Panc1 (cell line): Measurements from ENCODE around the gene TMA7. TPM values are rescaled to one million over a fixed set of nuclear protein-coding genes. Genes with fewer than 3 reads are reported as not detected.

Experiments
- ATAC-seq: fragments of 200-7000 bp; cut with Tn5 transposase; 2 replicates; pipeline ENCODE4 v1.9.1; 2020; ENCODE audit warnings: mild to moderate bottlenecking, moderate library complexity
- BruUV-seq: library from RNA; stranded (reverse); fragments of 400-500 nt; replicated peaks from 2 replicates; lab custom pipeline; 2021; lab: Mats Ljungman, UMichigan
- CTCF ChIA-PET: fragments of 300-600 bp; sonication (Branson Sonifier 250); formaldehyde crosslinking; loops from one replicate; lab custom pipeline; 2022; ENCODE audit warnings: antibody characterized with exemption; lab: Charles Lee
- POLR2A ChIA-PET: fragments of 300-600 bp; sonication (Branson Sonifier 250); formaldehyde crosslinking; loops from one replicate; lab custom pipeline; 2022; ENCODE audit warnings: antibody characterized with exemption; lab: Charles Lee
- DNase-seq: peaks from one replicate; pipeline ENCODE4 v3.0.0-alpha.2; 2010; ENCODE audit warnings: low read depth, low spot score
- H3K27ac ChIP-seq: 2 replicates; pipeline ENCODE4 v1.5.1; 2011; ENCODE audit warnings: mild to moderate bottlenecking, low read length, inconsistent platforms
- H3K27me3 ChIP-seq: fragments of 200-500 bp; sonication (Bioruptor generic); 2 replicates; pipeline ENCODE4 v1.6.0; 2014; ENCODE audit warnings: low read length, inconsistent platforms; ENCODE audit not compliant: control insufficient read depth, insufficient read depth
- H3K36me3 ChIP-seq: fragments of 200-500 bp; sonication (Bioruptor generic); 2 replicates; pipeline ENCODE4 v1.5.1; 2014; ENCODE audit warnings: inconsistent platforms, mild to moderate bottlenecking, low read length, moderate library complexity; ENCODE audit not compliant: control insufficient read depth, insufficient read depth
- H3K4me1 ChIP-seq: 2 replicates; pipeline ENCODE4 v1.5.1; 2011; ENCODE audit warnings: inconsistent platforms, mild to moderate bottlenecking, low read length, moderate library complexity; ENCODE audit not compliant: control insufficient read depth, insufficient read depth
- H3K4me3 ChIP-seq, 2 experiments: 2 replicates each; pipeline ENCODE4 v1.5.1; 2011 to 2012; ENCODE audit warnings: low read depth in 2 of 2, low read length in 2 of 2, mild to moderate bottlenecking in 2 of 2, inconsistent platforms in 1 of 2, moderate library complexity in 1 of 2
- H3K9me3 ChIP-seq: fragments of 200-500 bp; sonication (Bioruptor generic); 2 replicates; pipeline ENCODE4 v1.5.1; 2014; ENCODE audit warnings: low read depth, mild to moderate bottlenecking, inconsistent platforms, low read length, moderate library complexity; ENCODE audit not compliant: control insufficient read depth, insufficient read depth
- CTCF ChIP-seq: fragments of 450-650 bp; IDR thresholded peaks from 2 replicates; pipeline ENCODE4 v1.5.1; 2017; ENCODE audit warnings: mild to moderate bottlenecking
- POLR2AphosphoS5 ChIP-seq: IDR thresholded peaks from 2 replicates; pipeline ENCODE4 v1.6.1; 2012; ENCODE audit warnings: mild to moderate bottlenecking, low read depth, low read length, moderate library complexity
- REST ChIP-seq, 2 experiments: IDR thresholded peaks; 2 replicates each; pipeline ENCODE4 v1.6.1; 2011 to 2012; ENCODE audit warnings: low read depth in 2 of 2, control low read depth in 1 of 2, low read length in 1 of 2, mild to moderate bottlenecking in 1 of 2, moderate library complexity in 1 of 2; ENCODE audit not compliant: insufficient read depth in 1 of 2
- SIN3A ChIP-seq: IDR thresholded peaks from 2 replicates; pipeline ENCODE4 v1.6.1; 2012; ENCODE audit warnings: low read depth, mild to moderate bottlenecking, low read length, moderate library complexity, borderline replicate concordance; ENCODE audit not compliant: insufficient read depth
- TCF7L2 ChIP-seq: IDR thresholded peaks from 2 replicates; pipeline ENCODE4 v1.6.1; 2011; ENCODE audit warnings: mild to moderate bottlenecking, low read depth, low read length, inconsistent platforms
- in situ Hi-C: cut with HindIII; loops from 2 replicates; pipeline ENCODE4 v1.10.0; 2016; ENCODE audit warnings: low sequenced_read_pairs, low pct_unique_long_range_greater_than_20kb
- intact Hi-C: fragments of 100-400 bp; cut with micrococcal nuclease; formaldehyde crosslinking; loops from one replicate; pipeline ENCODE4 v1.10.0; 2022; ENCODE audit not compliant: unreplicated experiment
- total RNA-seq: library from RNA; stranded (reverse); gene quantifications from one replicate; pipeline ENCODE4 v1.2.1, GENCODE V29; 2021; ENCODE audit not compliant: unreplicated experiment

TMA7 gene
- total RNA-seq, 1 experiment from 2014 or later = 175 TPM

GRCh38 chr3:48466386-48467109 is 26.5 kb downstream of the TMA7 start:
- no peaks in the 10 kb centered on the region for H3K9me3 ChIP-seq
- no TSS peak for BruUV-seq
- intact Hi-C loops = loop anchor here (5.0 kb wide), 1 partner anchor 81 kb away; no protein-coding TSS in a partner anchor
- POLR2A ChIA-PET = interaction anchor here (0.6 kb wide), 1 partner anchor 18 kb away, joined by 23 read pairs; no protein-coding TSS in a partner anchor
- H3K4me1 ChIP-seq = peaks cover 10% of the 10 kb centered on the region
- ATAC-seq (peak; percentile 29), DNase-seq (no peak)
- CTCF ChIA-PET = interaction anchor here (0.8 kb wide), 1 partner anchor 66 kb away, joined by 4 read pairs; no protein-coding TSS in a partner anchor
- peak overlapping the region; percentile 1 to 18; a peak in 2 of 4 replicates for H3K4me3 ChIP-seq
- H3K27me3 ChIP-seq = no peaks in the 10 kb centered on the region
- TF ChIP-seq TCF7L2 (no peak), POLR2AphosphoS5 (no peak), REST (IDR thresholded peaks at IDR 0.05; ENCODE audit: insufficient read depth in 1 of 2, low read depth in 2 of 2, low read length in 1 of 2) (no peak), CTCF (no peak), SIN3A (no peak)
- in situ Hi-C loops = no loop called here
- no peak overlapping the region; the same call in 1 of the 2 replicates for H3K27ac ChIP-seq
- no peaks in the 10 kb centered on the region; the same call in 1 of the 2 replicates for H3K36me3 ChIP-seq

GRCh38 chr3:48467110-48467454 is 27.0 kb downstream of the TMA7 start:
- DNase-seq (no peak), ATAC-seq (no peak)
- no peak for TF ChIP-seq CTCF
- CTCF ChIA-PET = interaction anchor here (0.8 kb wide), 1 partner anchor 66 kb away, joined by 4 read pairs; no protein-coding TSS in a partner anchor
- intact Hi-C loops = loop anchor here (5.0 kb wide), 1 partner anchor 80 kb away; no protein-coding TSS in a partner anchor
- Histone ChIP-seq H3K4me3 (no peak overlapping the region), H3K4me1 (peaks cover 10% of the 10 kb centered on the region), H3K27me3 (no peaks in the 10 kb centered on the region), H3K36me3 (no peaks in the 10 kb centered on the region; the same call in 1 of the 2 replicates), H3K9me3 (no peaks in the 10 kb centered on the region), H3K27ac (no peak overlapping the region)
- POLR2A ChIA-PET = no interaction called here
- no TSS peak for BruUV-seq
- in situ Hi-C loops = no loop called here
